Peyer's patch (tissue), 4 donors: Measurements from ENCODE around the gene PPP1R14C. TPM values are rescaled to one million over a fixed set of nuclear protein-coding genes. Genes with fewer than 3 reads are reported as not detected.

Source experiments
- DNase-seq, 3 donors: peaks; one replicate each; pipeline ENCODE4 v3.0.0-alpha.2; 2017 to 2019
- H3K27ac ChIP-seq, 4 donors: fragments of 200-600 bp; sonication (generic); one replicate each; pipeline ENCODE4 v1.5.1; 2016 to 2019
- H3K27me3 ChIP-seq, 2 donors: fragments of 200-600 bp; sonication (generic); one replicate each; pipeline ENCODE4 v1.5.1; 2019
- H3K36me3 ChIP-seq, 3 donors: fragments of 200-600 bp; sonication (generic); one replicate each; pipeline ENCODE4 v1.5.1; 2016 to 2019
- H3K4me1 ChIP-seq, 4 donors: fragments of 200-600 bp; sonication (generic); one replicate each; pipeline ENCODE4 v1.5.1; 2016 to 2019
- H3K4me3 ChIP-seq, 4 donors: fragments of 200-600 bp; sonication (generic); 1 replicate in 3 of 4; 2 replicates in 1 of 4; pipeline ENCODE4 v1.5.1; 2016 to 2019; ENCODE audit warnings: mild to moderate bottlenecking in 1 of 4
- H3K9me3 ChIP-seq, 4 donors: fragments of 200-600 bp; sonication (generic); one replicate each; pipeline ENCODE4 v1.5.1; 2016 to 2019; ENCODE audit warnings: mild to moderate bottlenecking in 1 of 4
- CTCF ChIP-seq, 6 experiments: fragments of 450-650 bp in 4 of 6; fragments of 200-600 bp in 2 of 6; sonication (generic) in 1 of 6; IDR thresholded peaks; one replicate each; pipeline ENCODE4 v1.5.1; 2017 to 2019; ENCODE audit warnings: antibody characterized with exemption in 6 of 6, mild to moderate bottlenecking in 3 of 6, moderate library complexity in 1 of 6
- POLR2A ChIP-seq, 2 donors: fragments of 450-650 bp; IDR thresholded peaks; one replicate each; pipeline ENCODE4 v1.5.1; 2017; ENCODE audit warnings: antibody characterized with exemption in 2 of 2, mild to moderate bottlenecking in 2 of 2, moderate library complexity in 2 of 2
- total RNA-seq, 4 donors: library from RNA; depleted of rRNA; stranded (reverse); fragments of >200 nt; gene quantifications; one replicate each; pipeline ENCODE4 v1.1.0, GENCODE V29; 2016

Gene PPP1R14C
- total RNA-seq, 4 donors from 2014 or later, result 4.4 to 21.2 (median 10.2) TPM

- Histone ChIP-seq H3K9me3 (no peaks in the 10 kb centered on the region), H3K27me3 (no peaks in the 10 kb centered on the region), H3K27ac (no peak overlapping the region), H3K4me1 (no peaks in the 10 kb centered on the region), H3K36me3 (no peaks in the 10 kb centered on the region), H3K4me3 (no peak overlapping the region)
- TF ChIP-seq POLR2A (IDR thresholded peaks at IDR 0.05) (no peak), CTCF (IDR thresholded peaks at IDR 0.05) (no peak)
- DNase-seq, result no peak
Observed at GRCh38 chr6:150280703-150281102, 137.9 kb downstream of the PPP1R14C start.

DNA sequence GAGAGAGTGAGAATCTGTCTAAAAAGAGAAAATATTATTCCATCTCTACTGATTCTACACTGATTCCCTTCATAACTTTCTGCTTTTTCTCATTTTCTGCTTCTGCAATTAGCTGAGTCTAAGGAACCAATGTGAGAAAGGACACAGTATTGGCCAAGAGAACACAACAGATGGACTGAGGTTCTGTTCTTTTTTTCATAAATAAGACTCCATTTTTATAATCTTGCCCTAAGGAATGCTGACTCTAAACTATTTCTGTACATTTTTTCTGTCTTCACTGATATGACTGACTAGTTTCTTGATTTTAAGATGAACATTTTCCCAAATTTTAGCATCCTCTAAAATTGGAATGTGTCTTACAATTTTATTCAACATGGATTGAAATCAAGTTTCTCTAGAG, 138.9 kb downstream of the PPP1R14C start:
- Histone ChIP-seq H3K9me3 (no peaks in the 10 kb centered on the region), H3K27me3 (no peaks in the 10 kb centered on the region), H3K27ac (no peak overlapping the region), H3K4me1 (no peaks in the 10 kb centered on the region), H3K4me3 (no peak overlapping the region), H3K36me3 (no peaks in the 10 kb centered on the region)
- TF ChIP-seq CTCF (IDR thresholded peaks at IDR 0.05) (no peak), POLR2A (IDR thresholded peaks at IDR 0.05) (no peak)
- DNase-seq, result no peak

DNA sequence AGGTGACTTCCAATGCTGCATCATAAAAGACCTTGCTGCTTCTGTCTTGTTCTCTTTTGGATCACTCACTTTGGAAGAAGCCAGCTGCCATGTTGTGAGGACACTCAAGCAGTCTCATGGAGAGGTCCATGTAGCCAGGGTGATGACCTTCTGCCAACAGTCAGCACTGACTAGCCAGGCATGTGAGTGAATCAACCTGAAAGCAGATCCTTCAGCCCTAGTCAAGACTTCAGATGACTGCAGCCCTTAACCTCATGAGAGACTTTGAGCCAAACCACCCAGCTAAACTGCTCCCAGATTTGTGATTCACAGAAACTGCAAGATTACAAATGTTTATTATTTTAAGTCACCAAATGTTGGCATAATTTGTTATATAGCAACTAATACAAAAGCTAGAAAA, 140.0 kb downstream of the PPP1R14C start:
- no peak for DNase-seq
- no peaks in the 10 kb centered on the region for H3K27me3 ChIP-seq
- no peak overlapping the region for H3K4me3 ChIP-seq
- no peaks in the 10 kb centered on the region for H3K4me1 ChIP-seq
- no peaks in the 10 kb centered on the region for H3K36me3 ChIP-seq
- no peaks in the 10 kb centered on the region for H3K9me3 ChIP-seq
- H3K27ac ChIP-seq, result no peak overlapping the region
- TF ChIP-seq CTCF (IDR thresholded peaks at IDR 0.05) (no peak), POLR2A (IDR thresholded peaks at IDR 0.05) (no peak)

DNA sequence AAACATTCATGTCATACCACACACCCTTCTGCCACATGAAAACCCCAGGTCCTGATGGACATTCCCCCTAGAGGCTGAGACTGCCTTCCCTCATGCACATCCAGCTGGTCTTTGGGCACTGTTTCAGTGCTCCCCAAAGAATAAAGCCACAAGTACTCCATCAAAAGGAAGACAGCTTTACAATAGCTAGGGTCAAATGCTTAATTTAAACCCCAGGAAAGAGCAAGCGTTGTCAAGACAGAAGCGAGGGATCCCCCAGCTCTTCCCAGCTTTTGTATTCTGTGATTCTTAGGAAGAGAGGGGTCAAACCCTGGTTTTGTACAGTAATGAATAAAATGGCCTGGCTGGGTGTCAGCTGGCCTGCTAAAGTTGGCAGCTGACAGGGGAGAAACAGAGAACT, 143.6 kb downstream of the PPP1R14C start:
- Histone ChIP-seq H3K4me1 (no peaks in the 10 kb centered on the region), H3K27me3 (no peaks in the 10 kb centered on the region), H3K27ac (no peak overlapping the region), H3K36me3 (no peaks in the 10 kb centered on the region), H3K4me3 (no peak overlapping the region), H3K9me3 (no peaks in the 10 kb centered on the region)
- TF ChIP-seq CTCF (IDR thresholded peaks at IDR 0.05) (no peak), POLR2A (IDR thresholded peaks at IDR 0.05) (no peak)
- DNase-seq, result no peak

- Histone ChIP-seq H3K4me3 (no peak overlapping the region), H3K4me1 (no peaks in the 10 kb centered on the region), H3K27ac (no peak overlapping the region), H3K27me3 (no peaks in the 10 kb centered on the region), H3K36me3 (no peaks in the 10 kb centered on the region), H3K9me3 (no peaks in the 10 kb centered on the region)
- DNase-seq, result no peak
- TF ChIP-seq CTCF (IDR thresholded peaks at IDR 0.05) (no peak), POLR2A (IDR thresholded peaks at IDR 0.05) (no peak)
Observed at GRCh38 chr6:150286912-150287311, 144.1 kb downstream of the PPP1R14C start.

DNA sequence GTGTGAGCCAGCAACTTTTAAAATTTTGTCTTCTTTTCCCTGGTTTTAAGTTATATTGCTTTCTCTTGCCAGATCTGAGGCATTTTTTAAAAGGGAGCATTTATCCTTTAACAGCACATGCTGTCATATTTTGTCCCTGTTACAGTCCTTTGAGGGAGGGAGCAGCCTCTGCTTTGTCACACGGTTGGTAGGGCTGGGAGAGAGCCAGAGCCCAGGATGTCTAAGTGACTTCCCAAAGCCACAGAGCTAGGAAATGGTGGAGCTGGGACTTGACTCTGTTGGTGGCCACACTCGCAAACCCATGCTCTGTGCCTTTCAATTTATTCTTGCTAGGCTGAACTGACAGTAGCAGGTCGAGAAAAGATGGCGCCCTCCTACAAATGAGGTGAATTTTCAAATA, 145.6 kb downstream of the PPP1R14C start:
- Histone ChIP-seq H3K27me3 (no peaks in the 10 kb centered on the region), H3K4me1 (no peaks in the 10 kb centered on the region), H3K27ac (no peak overlapping the region), H3K4me3 (no peak overlapping the region), H3K9me3 (no peaks in the 10 kb centered on the region), H3K36me3 (no peaks in the 10 kb centered on the region)
- TF ChIP-seq CTCF (IDR thresholded peaks at IDR 0.05), result no peak
- TF ChIP-seq POLR2A (IDR thresholded peaks at IDR 0.05), result no peak
- DNase-seq, result no peak
